SK-N-SH (cell line): ENCODE results near the gene KRTAP10-2.

Experiments used
- GABPA ChIP-seq: IDR thresholded peaks from 2 replicates; pipeline ENCODE4 v1.4.0; 2012; ENCODE audit warnings: low read depth, mild to moderate bottlenecking
- MXI1 ChIP-seq: IDR thresholded peaks from 2 replicates; pipeline ENCODE4 v1.6.1; 2012; ENCODE audit warnings: mild to moderate bottlenecking, low read depth, low read length, improper control_type of control experiment
- RAD21 ChIP-seq: IDR thresholded peaks from 2 replicates; pipeline ENCODE4 v1.6.1; 2012; ENCODE audit warnings: mild to moderate bottlenecking, low read length
- RCOR1 ChIP-seq: fragments of 150-350 bp; IDR thresholded peaks from 2 replicates; pipeline ENCODE4 v1.6.1; 2017; ENCODE audit warnings: antibody characterized with exemption, low read length
- SIN3A ChIP-seq: IDR thresholded peaks from 2 replicates; pipeline ENCODE4 v1.6.1; 2012; ENCODE audit warnings: low read depth, mild to moderate bottlenecking, low read length, moderate library complexity, borderline replicate concordance
- TEAD4 ChIP-seq: IDR thresholded peaks from 2 replicates; pipeline ENCODE4 v1.4.0; 2012; ENCODE audit warnings: mild to moderate bottlenecking, borderline replicate concordance; ENCODE audit not compliant: insufficient read depth

DNA sequence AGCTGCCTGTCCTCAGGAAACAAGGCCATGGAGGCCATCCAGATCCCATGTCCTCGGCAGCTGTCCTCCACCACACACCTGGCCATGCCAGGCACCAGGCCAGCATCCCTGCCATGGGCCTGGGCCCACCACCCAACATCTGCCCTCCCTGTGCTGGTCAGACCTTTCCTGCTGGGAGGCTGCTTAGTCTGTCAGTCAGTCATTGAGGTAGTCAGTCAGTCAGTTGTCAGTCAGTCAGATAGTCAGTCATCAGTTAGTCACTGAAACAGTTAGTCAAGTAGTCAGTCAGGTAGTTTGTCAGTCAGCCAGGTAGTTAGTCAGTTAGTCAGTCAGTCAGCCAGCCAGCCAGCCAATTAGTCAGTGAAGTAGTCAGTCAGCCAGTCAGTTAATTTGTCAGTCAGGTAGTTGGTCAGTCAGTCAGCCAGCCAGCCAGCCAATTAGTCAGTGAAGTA, 28.5 kb downstream of the KRTAP10-2 start:
- no peak for TF ChIP-seq RCOR1
- TF ChIP-seq MXI1: no peak
- no peak for TF ChIP-seq TEAD4
- no peak for TF ChIP-seq RAD21
- no peak for TF ChIP-seq GABPA
- no peak for TF ChIP-seq SIN3A
